Right kidney (tissue), 1 donor: ENCODE measurements around the gene RXRA.
"Not testable (repeated sequence)": the region's sequence is repeated elsewhere in the genome, so short reads cannot be mapped to it uniquely, and the experiment has no call there.

Experiments used
- DNase-seq: peaks from one replicate; pipeline ENCODE4 v3.0.0-alpha.2; 2016

Gene RXRA

GRCh38 chr9:134293031-134293521 is 33.2 kb upstream of the RXRA start:
- DNase-seq = no peak

GRCh38 chr9:134293611-134294152 is 32.6 kb upstream of the RXRA start:
- DNase-seq = no peak

- peak; percentile 74 for DNase-seq
Measured at GRCh38 chr9:134294153-134295071, 31.8 kb upstream of the RXRA start.

- no peak for DNase-seq
Measured at GRCh38 chr9:134295101-134295745, 31.0 kb upstream of the RXRA start.

- no peak for DNase-seq
Measured at GRCh38 chr9:134295746-134296250, 30.5 kb upstream of the RXRA start.

GRCh38 chr9:134296301-134297082 is 29.8 kb upstream of the RXRA start:
- DNase-seq = no peak

GRCh38 chr9:134297083-134297410 is 29.2 kb upstream of the RXRA start:
- no peak for DNase-seq

- no peak for DNase-seq
Measured at GRCh38 chr9:134297576-134297975, 28.7 kb upstream of the RXRA start.

GRCh38 chr9:134298000-134298399 is 28.3 kb upstream of the RXRA start:
- DNase-seq = no peak

GRCh38 chr9:134299068-134299467 is 27.2 kb upstream of the RXRA start:
- DNase-seq = no peak

- no peak for DNase-seq
Measured at GRCh38 chr9:134299883-134300282, 26.4 kb upstream of the RXRA start.

GRCh38 chr9:134301387-134302129 is 24.7 kb upstream of the RXRA start:
- no peak for DNase-seq

- DNase-seq = no peak
Measured at GRCh38 chr9:134302130-134302817, 24.0 kb upstream of the RXRA start.

- no peak for DNase-seq
Measured at GRCh38 chr9:134303601-134304000, 22.7 kb upstream of the RXRA start.

- DNase-seq = no peak
Measured at GRCh38 chr9:134304261-134304660, 22.0 kb upstream of the RXRA start.

GRCh38 chr9:134304690-134305089 is 21.6 kb upstream of the RXRA start:
- DNase-seq = no peak

- DNase-seq = no peak
Measured at GRCh38 chr9:134305533-134305932, 20.7 kb upstream of the RXRA start.

- DNase-seq = not testable (repeated sequence)
Measured at GRCh38 chr9:134306042-134306441, 20.2 kb upstream of the RXRA start.

- no peak for DNase-seq
Measured at GRCh38 chr9:134306636-134307600, 19.3 kb upstream of the RXRA start.
